Urinary bladder (tissue), 4 donors: ENCODE results near the gene INPP4A. TPM values are rescaled to one million over a fixed set of nuclear protein-coding genes. Genes with fewer than 3 reads are reported as not detected.
A peak's percentile ranks its signal among the peaks of the same experiment; 100 is the strongest.
"Not testable (repeated sequence)": the region's sequence is repeated elsewhere in the genome, so short reads cannot be mapped to it uniquely, and the experiment has no call there.

Experiments
- DNase-seq: peaks from one replicate; pipeline ENCODE4 v3.0.0-alpha.2; 2015; ENCODE audit errors: extremely low spot score
- H3K27ac ChIP-seq: one replicate; pipeline ENCODE4 v1.5.1; 2013; ENCODE audit warnings: low read depth, mild to moderate bottlenecking, moderate library complexity
- H3K36me3 ChIP-seq: one replicate; pipeline ENCODE4 v1.6.1; 2013; ENCODE audit warnings: mild to moderate bottlenecking, moderate library complexity; ENCODE audit not compliant: insufficient read depth
- H3K4me1 ChIP-seq: one replicate; pipeline ENCODE4 v1.6.1; 2013; ENCODE audit warnings: mild to moderate bottlenecking, moderate library complexity; ENCODE audit not compliant: insufficient read depth
- H3K4me3 ChIP-seq: one replicate; pipeline ENCODE4 v1.5.1; 2013; ENCODE audit warnings: low read depth, low read length
- WGBS: extraction: QIAGEN DNeasy Blood & Tissue Kit; methylation state at CpG from one replicate; pipeline ENCODE4 v1.1.7; 2013; 5-methylcytosine and 5-hydroxymethylcytosine counted together
- polyA plus RNA-seq: library from polyadenylated mRNA; stranded (reverse); fragments of 200-250 nt; gene quantifications from one replicate; pipeline ENCODE4 v1.2.3, GENCODE V29; 2013
- total RNA-seq: library from RNA; depleted of rRNA; stranded (reverse); fragments of >200 nt; gene quantifications from one replicate; pipeline ENCODE4 v1.2.3, GENCODE V29; 2014
- donor health status: healthy with polysubstance abuse.
- donor health status: healthy.

The INPP4A gene
- 32.6 TPM for total RNA-seq
- polyA plus RNA-seq = 19.2 TPM

DNA sequence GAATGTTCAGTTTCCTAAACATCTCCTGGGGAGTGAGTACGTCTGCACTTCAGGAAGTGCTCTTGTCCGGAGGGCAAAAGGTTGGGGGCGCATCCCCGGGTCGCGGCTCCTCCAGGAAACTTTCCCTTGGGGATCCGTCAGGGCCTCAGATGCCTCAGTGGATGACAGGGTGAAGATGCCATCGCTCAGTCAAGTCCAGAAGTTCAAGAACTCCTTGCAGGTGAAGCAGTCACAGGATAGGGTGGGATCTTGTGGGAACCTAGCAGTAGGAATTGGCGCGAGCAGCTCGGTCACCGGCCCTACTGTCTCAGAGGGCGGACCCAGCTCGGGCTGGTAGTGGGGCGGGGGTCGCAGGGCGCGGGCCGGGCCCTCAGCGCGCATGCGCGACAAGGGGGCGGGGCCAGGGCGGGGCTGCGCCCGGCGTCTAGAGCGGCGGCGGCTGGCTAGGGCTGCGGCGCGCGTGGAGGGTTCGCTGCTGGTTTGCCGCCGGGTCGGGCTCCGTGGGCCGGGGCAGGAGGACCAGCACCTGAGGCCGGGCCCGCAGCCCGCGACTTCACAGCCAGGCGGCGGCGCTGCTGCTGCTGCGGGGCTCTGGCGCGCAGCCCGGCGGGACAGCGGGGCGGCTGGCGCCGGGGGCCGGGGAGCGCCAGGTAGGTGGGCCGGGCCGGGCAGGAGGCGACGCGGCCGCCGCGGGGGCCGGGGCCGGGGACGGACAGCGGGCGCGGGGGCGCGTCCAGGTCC lies at the start of gene INPP4A:
TSS of gene INPP4A (plus strand) at position 423 of the 741 bp plus-strand sequence. CDS start 75,191 bp downstream, outside the sequence.
- under 1% methylated on average over 74 of the region's 75 CpGs for WGBS
- H3K27ac ChIP-seq = peak within 1 kb of the TSS; percentile 76
- H3K36me3 ChIP-seq = no peaks in the 10 kb centered on the region
- peak within 1 kb of the TSS; percentile 98 for H3K4me3 ChIP-seq
- DNase-seq = no peak
- H3K4me1 ChIP-seq = no peaks in the 10 kb centered on the region

DNA sequence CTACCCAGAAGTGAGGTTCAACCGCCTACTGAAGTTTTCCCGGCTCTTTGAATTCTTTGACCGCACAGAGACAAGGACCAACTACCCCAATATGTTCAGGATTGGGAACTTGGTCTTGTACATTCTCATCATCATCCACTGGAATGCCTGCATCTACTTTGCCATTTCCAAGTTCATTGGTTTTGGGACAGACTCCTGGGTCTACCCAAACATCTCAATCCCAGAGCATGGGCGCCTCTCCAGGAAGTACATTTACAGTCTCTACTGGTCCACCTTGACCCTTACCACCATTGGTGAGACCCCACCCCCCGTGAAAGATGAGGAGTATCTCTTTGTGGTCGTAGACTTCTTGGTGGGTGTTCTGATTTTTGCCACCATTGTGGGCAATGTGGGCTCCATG lies 48.7 kb upstream of the INPP4A start:
- H3K4me1 ChIP-seq = no peaks in the 10 kb centered on the region
- H3K27ac ChIP-seq = no peak overlapping the region
- H3K36me3 ChIP-seq = no peaks in the 10 kb centered on the region
- no peak for DNase-seq
- no peak overlapping the region for H3K4me3 ChIP-seq
- whole genome bisulfite sequencing = 96% methylated on average over 6 of the region's 6 CpGs

DNA sequence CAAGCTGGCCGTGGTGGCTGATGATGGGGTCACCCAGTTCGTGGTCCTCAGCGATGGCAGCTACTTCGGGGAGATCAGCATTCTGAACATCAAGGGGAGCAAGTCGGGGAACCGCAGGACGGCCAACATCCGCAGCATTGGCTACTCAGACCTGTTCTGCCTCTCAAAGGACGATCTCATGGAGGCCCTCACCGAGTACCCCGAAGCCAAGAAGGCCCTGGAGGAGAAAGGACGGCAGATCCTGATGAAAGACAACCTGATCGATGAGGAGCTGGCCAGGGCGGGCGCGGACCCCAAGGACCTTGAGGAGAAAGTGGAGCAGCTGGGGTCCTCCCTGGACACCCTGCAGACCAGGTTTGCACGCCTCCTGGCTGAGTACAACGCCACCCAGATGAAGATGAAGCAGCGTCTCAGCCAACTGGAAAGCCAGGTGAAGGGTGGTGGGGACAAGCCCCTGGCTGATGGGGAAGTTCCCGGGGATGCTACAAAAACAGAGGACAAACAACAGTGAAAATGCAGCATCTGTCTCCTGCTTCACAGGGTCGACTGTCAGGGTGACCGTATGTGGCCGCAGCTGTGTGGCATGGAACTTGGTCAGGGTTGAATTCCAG lies 47.8 kb upstream of the INPP4A start:
- Histone ChIP-seq H3K36me3 (no peaks in the 10 kb centered on the region), H3K4me3 (no peak overlapping the region), H3K27ac (no peak overlapping the region), H3K4me1 (no peaks in the 10 kb centered on the region)
- DNase-seq = no peak
- WGBS = 94% methylated on average over 23 of the region's 23 CpGs

DNA sequence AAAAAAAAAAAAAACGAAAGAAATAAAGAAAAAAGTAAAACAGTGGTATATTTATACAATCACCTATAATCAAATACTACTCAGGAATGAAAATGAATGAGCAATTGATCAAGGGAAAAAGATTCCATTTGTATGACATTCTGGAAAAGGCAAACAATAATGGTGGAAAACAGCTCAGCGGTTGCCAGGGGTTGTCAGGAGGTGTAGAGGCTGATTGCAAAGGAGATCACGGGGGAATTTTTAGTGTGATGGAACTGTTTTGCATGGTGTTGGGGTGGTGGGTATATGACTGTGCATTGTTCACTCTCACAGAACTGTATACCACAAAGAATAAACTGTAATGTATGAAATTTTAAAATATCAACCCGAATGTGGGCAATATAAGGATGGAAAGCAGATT lies 45.5 kb upstream of the INPP4A start:
- DNase-seq = no peak
- H3K4me3 ChIP-seq = no peak overlapping the region
- H3K27ac ChIP-seq = no peak overlapping the region
- 76% methylated on average over 4 of the region's 4 CpGs for WGBS
- H3K36me3 ChIP-seq = no peaks in the 10 kb centered on the region
- no peaks in the 10 kb centered on the region for H3K4me1 ChIP-seq

DNA sequence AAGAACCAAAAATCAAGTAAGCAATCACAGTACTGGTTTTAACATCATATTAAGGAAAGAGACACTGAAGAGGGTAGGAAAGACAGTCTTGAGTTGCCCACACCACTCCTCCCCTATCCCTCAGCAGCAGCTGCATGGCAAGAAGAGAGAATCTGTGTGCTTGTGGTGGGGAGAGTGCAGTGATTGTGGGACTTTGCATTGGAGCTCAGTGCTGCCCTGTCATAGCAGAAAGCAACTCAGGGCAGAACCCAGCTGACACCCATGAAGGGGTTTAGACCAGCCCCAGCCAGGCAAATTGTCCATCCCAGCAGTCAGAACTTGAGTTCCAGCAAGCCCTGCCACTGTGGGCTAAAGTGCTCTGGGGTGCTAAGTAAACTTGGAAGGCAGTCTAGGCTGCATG lies 40.8 kb upstream of the INPP4A start:
- no peak overlapping the region for H3K27ac ChIP-seq
- no peak overlapping the region for H3K4me3 ChIP-seq
- no peaks in the 10 kb centered on the region for H3K36me3 ChIP-seq
- no peak for DNase-seq
- no peaks in the 10 kb centered on the region for H3K4me1 ChIP-seq

DNA sequence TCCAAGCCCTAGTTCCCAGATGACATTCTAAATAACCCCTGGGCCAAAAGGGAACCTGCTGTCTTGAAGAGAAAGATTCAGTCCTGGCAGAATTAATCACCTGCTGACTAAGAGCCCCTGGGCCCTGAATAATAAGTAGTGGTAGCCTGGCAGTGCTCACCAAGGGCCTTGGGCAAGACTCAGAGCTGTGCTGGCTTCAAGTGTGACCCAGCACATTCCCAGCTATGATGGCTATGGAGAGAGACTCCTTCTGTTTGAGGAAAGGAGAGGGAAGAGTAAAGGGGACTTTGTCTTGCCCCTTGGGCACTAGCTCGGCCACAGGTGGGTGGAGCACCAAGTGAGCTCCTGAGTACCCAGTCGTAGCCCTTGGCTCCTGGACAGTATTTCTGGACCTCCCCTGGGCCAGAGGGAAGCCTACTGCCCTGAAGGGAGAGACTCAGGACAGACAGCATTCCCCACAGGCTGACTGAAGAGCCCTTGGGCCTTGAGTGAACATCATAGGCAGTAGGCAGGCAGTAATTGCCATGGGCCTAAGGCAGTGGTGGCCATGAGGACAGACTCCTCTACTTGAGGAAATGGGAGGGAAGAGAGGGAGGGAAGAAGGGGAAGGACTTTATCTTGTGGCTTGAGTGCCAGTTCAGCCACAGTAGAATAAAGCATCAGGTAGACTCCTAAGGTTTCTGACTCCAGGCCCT lies 40.0 kb upstream of the INPP4A start:
- WGBS = 88% methylated on average over 2 of the region's 2 CpGs

DNA sequence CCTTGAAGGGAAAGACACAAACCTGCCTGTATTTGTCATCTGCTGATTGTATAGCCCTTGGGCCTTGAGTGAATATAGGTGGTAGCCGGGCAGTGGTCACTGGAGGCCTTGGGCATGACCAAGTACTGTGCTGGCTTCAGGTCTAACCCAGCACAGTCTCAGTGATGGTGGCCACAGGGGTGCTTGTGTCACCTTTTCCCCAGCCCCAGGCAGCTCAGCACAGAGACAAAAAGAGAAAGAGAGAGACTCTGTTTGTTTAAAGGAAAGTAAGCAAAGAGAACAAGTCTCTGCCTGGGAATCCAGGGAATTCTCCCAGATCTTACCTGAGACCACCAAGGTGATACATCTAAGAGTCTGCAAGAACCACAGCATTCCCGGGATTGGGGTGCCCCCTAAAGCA lies 39.4 kb upstream of the INPP4A start:
- 87% methylated on average over 2 of the region's 2 CpGs for WGBS
- Histone ChIP-seq H3K27ac (no peak overlapping the region), H3K4me1 (no peaks in the 10 kb centered on the region), H3K4me3 (no peak overlapping the region), H3K36me3 (no peaks in the 10 kb centered on the region)
- no peak for DNase-seq

More for the DNA sequence above, 40.0 kb upstream of the INPP4A start:
- H3K36me3 ChIP-seq = no peaks in the 10 kb centered on the region
- no peak overlapping the region for H3K27ac ChIP-seq
- DNase-seq = no peak
- H3K4me1 ChIP-seq = no peaks in the 10 kb centered on the region
- H3K4me3 ChIP-seq = no peak overlapping the region

DNA sequence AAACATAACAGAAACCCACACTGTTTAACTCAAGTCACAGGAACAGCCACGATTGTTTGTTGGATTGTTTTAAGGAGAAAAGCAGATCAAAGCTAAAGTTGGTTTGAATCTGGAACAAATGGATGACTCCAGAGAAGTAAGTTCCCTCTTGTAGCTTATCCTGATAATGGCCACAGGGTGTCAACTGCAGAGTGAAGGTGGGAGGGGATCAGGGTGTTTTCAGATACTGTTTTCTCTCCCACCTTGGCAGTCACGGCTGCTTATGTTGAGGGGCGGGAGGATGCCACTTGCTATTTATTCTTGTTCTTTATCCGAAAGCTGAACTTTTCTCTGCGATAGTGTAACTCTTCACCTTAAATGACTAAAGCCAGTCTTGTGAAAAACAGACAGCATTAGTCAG lies 36.5 kb upstream of the INPP4A start:
- no peak for DNase-seq
- Histone ChIP-seq H3K36me3 (no peaks in the 10 kb centered on the region), H3K4me1 (no peaks in the 10 kb centered on the region), H3K4me3 (no peak overlapping the region), H3K27ac (no peak overlapping the region)
- 73% methylated on average over 5 of the region's 5 CpGs for WGBS

DNA sequence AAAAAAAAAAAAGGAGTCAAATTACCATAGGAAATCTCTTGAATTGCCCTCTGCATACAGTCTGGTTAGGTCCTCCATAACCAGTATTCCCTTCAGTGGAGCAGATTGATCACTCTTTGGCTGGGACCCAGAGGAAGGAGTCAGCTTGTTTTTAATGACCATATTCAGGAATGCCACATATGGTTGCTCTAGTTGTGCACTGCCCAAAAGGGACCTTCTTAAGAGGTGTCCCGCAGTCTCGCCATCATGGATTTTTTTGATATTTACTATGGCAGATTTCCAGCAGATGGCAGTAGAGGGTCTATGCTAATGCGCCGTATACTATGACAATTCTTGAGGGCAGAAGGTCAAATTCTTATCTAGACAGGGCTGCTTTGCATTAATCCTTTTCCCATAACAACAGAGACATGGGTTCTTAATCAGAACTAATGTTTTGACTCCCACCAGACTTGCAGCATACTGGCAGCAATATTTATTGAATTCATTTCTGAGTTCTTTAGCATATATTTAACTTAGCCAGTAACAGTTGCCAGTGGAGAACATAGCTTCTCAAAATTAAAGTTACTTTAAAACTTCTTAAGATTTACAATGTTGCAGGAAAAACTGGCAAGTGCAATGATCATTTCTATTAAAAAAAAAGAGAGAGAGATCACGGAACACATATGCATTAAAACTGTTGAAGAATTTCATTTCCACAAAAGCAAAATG lies 31.8 kb upstream of the INPP4A start:
- WGBS = 13% methylated on average over 5 of the region's 5 CpGs
- Histone ChIP-seq H3K4me1 (no peaks in the 10 kb centered on the region), H3K36me3 (no peaks in the 10 kb centered on the region), H3K27ac (no peak overlapping the region), H3K4me3 (no peak overlapping the region)
- peak; percentile 15 for DNase-seq

DNA sequence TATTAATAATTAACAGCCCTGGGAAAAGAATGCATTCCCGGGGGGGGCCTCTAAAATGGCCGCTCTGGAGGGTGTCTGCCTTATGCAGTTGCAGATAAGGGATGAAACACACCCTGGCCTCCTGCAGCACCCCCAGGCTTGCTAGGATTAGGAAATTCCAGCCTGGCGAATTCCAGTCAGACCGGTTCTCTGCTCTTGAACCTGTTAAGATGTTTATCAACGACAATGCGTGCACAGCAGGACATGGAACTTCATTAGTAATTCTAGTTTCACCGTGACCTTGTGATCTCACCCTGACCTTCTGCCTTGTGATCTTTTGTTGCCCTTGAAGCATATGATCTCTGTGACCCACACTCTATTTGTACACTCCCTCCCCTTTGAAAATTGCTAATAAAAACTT lies 30.4 kb upstream of the INPP4A start:
- H3K27ac ChIP-seq, H3K4me1 ChIP-seq, DNase-seq, H3K4me3 ChIP-seq, H3K36me3 ChIP-seq: not testable (repeated sequence)
- 93% methylated on average over 7 of the region's 7 CpGs for WGBS

DNA sequence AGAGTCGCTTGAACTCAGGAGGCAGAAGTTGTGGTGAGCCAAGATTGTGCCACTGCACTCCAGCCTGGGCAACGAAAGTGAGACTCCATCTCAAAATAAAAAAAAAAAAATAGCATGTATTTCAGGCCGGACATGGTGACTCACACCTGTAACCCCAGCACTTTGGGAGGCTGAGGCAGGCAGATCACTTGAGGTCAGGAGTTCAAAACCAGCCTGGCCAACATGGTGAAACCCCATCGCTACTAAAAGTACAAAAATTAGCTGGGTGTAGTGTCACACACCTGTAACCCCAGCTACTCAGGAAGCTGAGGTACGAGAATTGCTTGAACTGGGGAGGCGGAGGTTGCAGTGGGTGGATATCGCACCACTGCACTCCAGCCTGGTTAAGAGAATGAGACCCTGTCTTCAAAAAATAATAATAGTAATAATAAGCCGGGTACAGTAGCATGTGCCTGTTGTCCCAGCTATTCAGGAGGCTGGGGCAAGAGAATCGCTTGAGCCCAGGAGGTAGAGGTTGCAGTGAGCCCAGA lies 28.9 kb upstream of the INPP4A start:
- H3K4me1 ChIP-seq, DNase-seq, H3K27ac ChIP-seq, H3K36me3 ChIP-seq, H3K4me3 ChIP-seq: not testable (repeated sequence)
- WGBS = 88% methylated on average over 9 of the region's 9 CpGs

DNA sequence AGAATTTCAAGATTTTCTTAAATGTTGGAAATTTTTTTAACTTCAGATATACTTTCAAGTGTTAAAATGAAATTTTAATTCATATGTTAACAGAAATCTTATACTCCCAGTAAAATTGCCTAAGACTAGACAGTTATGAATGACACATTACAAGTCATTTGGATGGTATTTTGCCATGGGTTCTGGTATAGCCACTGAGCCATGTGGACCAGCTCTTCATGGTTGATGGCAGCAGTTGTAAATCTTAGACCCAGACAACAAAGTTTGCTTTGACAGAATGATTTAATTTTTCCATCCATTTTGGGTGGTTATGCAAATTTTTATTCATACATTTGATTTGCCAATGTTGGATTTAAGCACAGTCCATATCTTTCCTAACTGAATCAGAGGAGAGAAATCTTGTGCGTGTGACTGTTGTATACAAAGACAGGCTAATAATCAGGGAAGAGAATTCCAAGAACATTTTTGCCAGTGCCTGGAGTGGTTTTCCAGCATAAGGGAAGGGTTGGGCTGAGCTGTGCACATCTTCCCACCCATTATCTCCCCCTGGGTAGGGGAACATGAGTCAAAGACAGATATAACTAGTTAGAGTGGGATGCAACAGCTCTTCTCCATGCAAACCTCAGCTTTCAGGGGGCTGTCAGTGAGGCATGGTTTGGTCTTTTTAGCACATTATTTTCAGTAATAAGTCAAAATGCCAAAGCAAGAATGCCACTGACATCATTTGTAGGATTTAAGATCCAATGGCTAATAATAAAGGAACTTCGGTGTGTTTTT lies 28.1 kb upstream of the INPP4A start:
- Histone ChIP-seq H3K4me3 (no peak overlapping the region), H3K4me1 (no peaks in the 10 kb centered on the region), H3K27ac (no peak overlapping the region), H3K36me3 (no peaks in the 10 kb centered on the region)
- no peak for DNase-seq
- WGBS = 65% methylated on average over 2 of the region's 2 CpGs

DNA sequence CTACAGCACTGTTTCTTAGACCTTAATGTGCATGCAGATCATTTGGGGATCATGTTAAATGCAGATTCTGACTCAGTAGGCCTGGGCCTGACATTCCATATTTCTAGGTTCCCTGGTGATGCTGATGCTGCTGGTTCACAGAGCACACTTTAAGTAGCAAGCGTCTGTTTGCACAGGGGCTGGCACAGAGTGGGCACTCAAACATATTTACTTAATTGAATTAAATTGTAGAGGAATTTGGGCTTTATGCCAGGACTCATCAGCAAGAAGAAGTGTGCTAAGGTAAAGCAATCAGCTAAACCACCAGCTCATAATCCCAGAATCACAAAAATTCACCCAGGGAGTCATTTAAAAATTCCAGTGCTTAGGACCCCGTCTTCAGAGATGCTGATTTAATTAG lies 25.1 kb upstream of the INPP4A start:
- Histone ChIP-seq H3K27ac (no peak overlapping the region), H3K4me3 (no peak overlapping the region), H3K36me3 (no peaks in the 10 kb centered on the region), H3K4me1 (no peaks in the 10 kb centered on the region)
- DNase-seq = no peak
- WGBS = 73% methylated on average over 2 of the region's 2 CpGs
